ENCODE measurements around the gene SERPING1. TPM values are rescaled to one million over a fixed set of nuclear protein-coding genes. Genes with fewer than 3 reads are reported as not detected.

Gene SERPING1
- total and polyA plus RNA-seq, 4 donors, result 473 to 1,015 (median 795) TPM

DNA sequence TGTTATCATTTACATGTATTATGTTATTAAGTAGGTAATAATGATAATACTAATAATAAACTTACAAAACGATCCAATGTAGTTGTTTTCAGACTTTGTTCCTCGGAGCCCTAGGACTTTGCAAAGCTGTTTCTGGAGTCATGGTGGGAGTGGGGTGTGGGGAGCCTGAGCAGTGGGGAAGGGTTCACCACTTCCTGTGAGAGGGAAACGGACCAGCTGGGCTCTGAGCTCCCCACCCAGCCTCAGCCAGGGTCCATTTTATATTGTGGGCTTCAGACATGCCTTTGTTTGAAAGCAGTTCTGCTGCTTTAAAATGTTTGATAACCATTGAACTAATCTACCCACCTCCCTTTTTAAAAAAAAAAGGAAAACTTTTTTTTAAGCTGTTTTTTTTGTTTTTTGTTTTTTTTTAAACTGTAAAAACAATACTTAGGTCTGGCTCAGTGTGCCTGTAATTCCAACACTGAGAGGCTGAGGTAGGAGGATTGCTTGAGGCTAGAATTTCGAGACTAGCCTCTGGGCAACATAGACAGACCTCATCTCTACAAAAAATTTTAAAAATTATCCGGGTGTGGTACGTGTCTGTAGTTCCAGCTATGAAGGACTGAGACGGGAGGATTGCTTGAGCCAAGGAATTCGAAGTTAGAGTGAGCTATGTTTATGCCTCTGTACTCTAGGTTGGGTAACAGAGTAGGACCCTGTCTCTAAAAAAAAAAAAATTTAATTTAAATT, 7.0 kb downstream of the SERPING1 start:
- Histone ChIP-seq H3K4me1 (ENCODE audit: control insufficient read depth in 1 of 2, insufficient read depth in 2 of 2, low read length in 2 of 2) (peaks cover 0 to under 1% of the 10 kb centered on the region in 2 donors), H3K27me3 (ENCODE audit: control insufficient read depth in 1 of 2, insufficient read depth in 2 of 2, low read length in 1 of 2) (no peaks in the 10 kb centered on the region), H3K27ac (ENCODE audit: low read depth in 1 of 2, low read length in 2 of 2) (no peak overlapping the region), H3K4me3 (ENCODE audit: low read length in 2 of 2) (no peak overlapping the region), H3K9me3 (ENCODE audit: control insufficient read depth, low read length) (no peaks in the 10 kb centered on the region), H3K36me3 (ENCODE audit: control insufficient read depth in 1 of 2, insufficient read depth in 2 of 2, low read length in 1 of 2) (peaks cover 1 to 5% of the 10 kb centered on the region in 2 donors)
- ATAC-seq (ENCODE audit: low FRiP score), result no peak
- no peak for DNase-seq
- intact Hi-C loops (cut with DNase I), result no loop called here
- 60 to 69% methylated on average over 8 of the region's 8 CpGs for WGBS, 2 donors

DNA sequence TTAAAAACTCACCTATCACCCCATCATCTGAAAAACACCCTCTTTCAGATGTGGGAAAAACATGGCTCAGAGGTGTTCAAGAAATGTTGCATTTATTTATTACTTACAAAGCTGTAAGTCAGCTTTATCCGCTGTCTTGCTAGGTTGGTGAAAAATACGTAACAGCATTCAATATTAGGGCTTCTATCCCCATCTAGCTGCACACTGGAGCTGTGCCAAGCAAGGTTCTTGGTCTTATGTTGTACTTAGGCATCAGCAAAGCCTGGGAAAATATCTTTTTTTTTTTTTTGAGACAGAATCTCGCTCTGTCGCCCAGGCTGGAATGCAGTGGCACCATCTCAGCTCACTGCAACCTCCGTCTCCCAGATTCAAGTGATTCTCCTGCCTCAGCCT, 7.5 kb downstream of the SERPING1 start:
- no peaks in the 10 kb centered on the region for H3K4me1 ChIP-seq (ENCODE audit: control insufficient read depth in 1 of 2, insufficient read depth in 2 of 2, low read length in 2 of 2)
- no peaks in the 10 kb centered on the region for H3K9me3 ChIP-seq (ENCODE audit: control insufficient read depth, low read length)
- no peak for ATAC-seq (ENCODE audit: low FRiP score)
- intact Hi-C loops (cut with DNase I), result no loop called here
- no peaks in the 10 kb centered on the region for H3K27me3 ChIP-seq (ENCODE audit: control insufficient read depth in 1 of 2, insufficient read depth in 2 of 2, low read length in 1 of 2)
- peaks cover 1 to 5% of the 10 kb centered on the region in 2 donors for H3K36me3 ChIP-seq (ENCODE audit: control insufficient read depth in 1 of 2, insufficient read depth in 2 of 2, low read length in 1 of 2)
- no peak overlapping the region for H3K4me3 ChIP-seq (ENCODE audit: low read length in 2 of 2)
- 89 to 91% methylated on average over 5 of the region's 5 CpGs for WGBS, 2 donors
- no peak overlapping the region for H3K27ac ChIP-seq (ENCODE audit: low read depth in 1 of 2, low read length in 2 of 2)
- no peak for DNase-seq

DNA sequence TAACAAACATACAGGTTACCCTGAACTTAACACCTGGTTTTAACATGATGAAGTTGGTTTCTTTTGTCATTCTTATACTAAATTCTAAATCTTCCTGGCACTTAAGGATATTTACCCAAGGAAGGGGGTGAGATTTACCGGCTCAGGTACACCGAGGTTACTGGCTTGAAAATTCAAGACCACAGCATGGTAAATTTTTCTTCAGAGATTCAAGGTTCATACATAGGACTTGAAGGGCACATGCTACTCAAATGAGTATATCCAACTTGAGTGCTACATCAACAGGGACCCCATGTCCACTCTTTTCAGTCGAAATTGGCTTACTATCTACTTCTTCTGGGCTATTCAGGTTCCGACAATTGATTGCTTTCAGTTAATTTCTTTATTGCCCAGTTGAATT, 12.7 kb downstream of the SERPING1 start:
- DNase-seq (no peak), ATAC-seq (ENCODE audit: low FRiP score) (no peak)
- no peak overlapping the region for H3K27ac ChIP-seq (ENCODE audit: low read depth in 1 of 2, low read length in 2 of 2)
- H3K36me3 ChIP-seq (ENCODE audit: control insufficient read depth in 1 of 2, insufficient read depth in 2 of 2, low read length in 1 of 2), result peaks cover 13 to 15% of the 10 kb centered on the region in 2 donors
- WGBS, 2 donors, result 91 to 93% methylated on average over 4 of the region's 4 CpGs
- H3K27me3 ChIP-seq (ENCODE audit: control insufficient read depth in 1 of 2, insufficient read depth in 2 of 2, low read length in 1 of 2), result no peaks in the 10 kb centered on the region
- H3K4me1 ChIP-seq (ENCODE audit: control insufficient read depth in 1 of 2, insufficient read depth in 2 of 2, low read length in 2 of 2), result no peaks in the 10 kb centered on the region
- H3K9me3 ChIP-seq (ENCODE audit: control insufficient read depth, low read length), result no peaks in the 10 kb centered on the region
- intact Hi-C loops (cut with DNase I), result no loop called here
- H3K4me3 ChIP-seq (ENCODE audit: low read length in 2 of 2), result no peak overlapping the region

DNA sequence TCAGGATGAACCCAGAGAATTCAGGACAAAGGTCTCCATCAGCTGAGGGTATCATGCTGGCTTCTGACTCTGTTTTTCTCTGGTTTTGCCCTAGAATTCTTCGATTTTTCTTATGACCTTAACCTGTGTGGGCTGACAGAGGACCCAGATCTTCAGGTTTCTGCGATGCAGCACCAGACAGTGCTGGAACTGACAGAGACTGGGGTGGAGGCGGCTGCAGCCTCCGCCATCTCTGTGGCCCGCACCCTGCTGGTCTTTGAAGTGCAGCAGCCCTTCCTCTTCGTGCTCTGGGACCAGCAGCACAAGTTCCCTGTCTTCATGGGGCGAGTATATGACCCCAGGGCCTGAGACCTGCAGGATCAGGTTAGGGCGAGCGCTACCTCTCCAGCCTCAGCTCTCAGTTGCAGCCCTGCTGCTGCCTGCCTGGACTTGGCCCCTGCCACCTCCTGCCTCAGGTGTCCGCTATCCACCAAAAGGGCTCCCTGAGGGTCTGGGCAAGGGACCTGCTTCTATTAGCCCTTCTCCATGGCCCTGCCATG, 16.8 kb downstream of the SERPING1 start:
- Histone ChIP-seq H3K36me3 (ENCODE audit: control insufficient read depth in 1 of 2, insufficient read depth in 2 of 2, low read length in 1 of 2) (peaks cover 8 to 16% of the 10 kb centered on the region in 2 donors), H3K4me1 (ENCODE audit: control insufficient read depth in 1 of 2, insufficient read depth in 2 of 2, low read length in 2 of 2) (no peaks in the 10 kb centered on the region), H3K9me3 (ENCODE audit: control insufficient read depth, low read length) (peaks cover 1% of the 10 kb centered on the region), H3K27ac (ENCODE audit: low read depth in 1 of 2, low read length in 2 of 2) (no peak overlapping the region), H3K4me3 (ENCODE audit: low read length in 2 of 2) (no peak overlapping the region), H3K27me3 (ENCODE audit: control insufficient read depth in 1 of 2, insufficient read depth in 2 of 2, low read length in 1 of 2) (no peaks in the 10 kb centered on the region)
- DNase-seq (no peak), ATAC-seq (ENCODE audit: low FRiP score) (no peak)
- intact Hi-C loops (cut with DNase I), result no loop called here
- WGBS, 2 donors, result 81% methylated on average over 10 of the region's 10 CpGs

DNA sequence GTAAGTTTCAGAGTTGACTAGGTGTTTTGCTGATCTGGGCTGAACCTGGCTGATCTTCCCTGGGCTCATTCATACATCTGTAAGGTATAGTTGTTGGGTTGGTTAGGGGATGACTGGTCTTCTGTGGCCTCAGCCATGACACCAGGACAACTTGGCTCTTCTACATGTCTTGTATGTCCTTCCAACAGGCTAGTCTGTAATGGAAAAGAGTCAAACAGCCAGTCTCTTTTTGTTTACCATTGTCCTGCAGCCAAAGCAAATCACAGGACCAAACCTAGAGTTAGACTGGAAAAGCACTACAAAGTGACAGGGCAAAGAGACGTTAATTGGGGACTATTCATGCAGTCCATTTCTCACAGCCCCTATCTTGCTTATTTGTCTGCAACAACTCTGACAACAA, 17.8 kb downstream of the SERPING1 start:
- no peak overlapping the region for H3K27ac ChIP-seq (ENCODE audit: low read depth in 1 of 2, low read length in 2 of 2)
- DNase-seq, result no peak
- peaks cover 8 to 16% of the 10 kb centered on the region in 2 donors for H3K36me3 ChIP-seq (ENCODE audit: control insufficient read depth in 1 of 2, insufficient read depth in 2 of 2, low read length in 1 of 2)

DNA sequence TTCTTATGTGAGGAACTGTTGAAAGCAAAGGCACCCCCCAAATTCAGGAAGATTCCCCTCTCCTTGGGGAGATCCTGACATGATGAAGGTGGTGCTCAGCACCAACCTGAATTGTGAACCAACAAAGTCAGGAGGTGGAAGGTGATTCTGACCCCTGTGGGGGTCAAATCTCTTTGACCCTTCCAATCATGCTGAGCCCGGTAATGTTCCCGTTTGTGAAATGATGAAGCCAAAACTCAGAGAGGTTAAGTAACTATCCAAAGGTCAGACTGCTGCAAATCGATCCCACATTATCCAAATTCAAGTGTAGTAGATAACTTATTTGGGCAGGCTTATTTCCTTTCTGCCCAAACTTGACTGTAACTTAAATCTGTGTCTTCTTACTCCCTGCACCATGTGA, 19.1 kb downstream of the SERPING1 start:
- Histone ChIP-seq H3K27me3 (ENCODE audit: control insufficient read depth in 1 of 2, insufficient read depth in 2 of 2, low read length in 1 of 2) (no peaks in the 10 kb centered on the region), H3K27ac (ENCODE audit: low read depth in 1 of 2, low read length in 2 of 2) (no peak overlapping the region), H3K36me3 (ENCODE audit: control insufficient read depth in 1 of 2, insufficient read depth in 2 of 2, low read length in 1 of 2) (peaks cover 8 to 13% of the 10 kb centered on the region in 2 donors), H3K4me1 (ENCODE audit: control insufficient read depth in 1 of 2, insufficient read depth in 2 of 2, low read length in 2 of 2) (no peaks in the 10 kb centered on the region), H3K4me3 (ENCODE audit: low read length in 2 of 2) (no peak overlapping the region), H3K9me3 (ENCODE audit: control insufficient read depth, low read length) (peaks cover 1% of the 10 kb centered on the region)
- no peak for DNase-seq
- WGBS, 2 donors, result 48 to 57% methylated on average over 3 of the region's 3 CpGs
- no peak for ATAC-seq (ENCODE audit: low FRiP score)
- intact Hi-C loops (cut with DNase I), result no loop called here

More for the DNA sequence above, 17.8 kb downstream of the SERPING1 start:
- Histone ChIP-seq H3K4me3 (ENCODE audit: low read length in 2 of 2) (no peak overlapping the region), H3K9me3 (ENCODE audit: control insufficient read depth, low read length) (peaks cover 1% of the 10 kb centered on the region), H3K4me1 (ENCODE audit: control insufficient read depth in 1 of 2, insufficient read depth in 2 of 2, low read length in 2 of 2) (no peaks in the 10 kb centered on the region), H3K27me3 (ENCODE audit: control insufficient read depth in 1 of 2, insufficient read depth in 2 of 2, low read length in 1 of 2) (no peaks in the 10 kb centered on the region)
- 14 to 21% methylated on average over 1 of the region's 1 CpG for WGBS, 2 donors
- no peak for ATAC-seq (ENCODE audit: low FRiP score)
- intact Hi-C loops (cut with DNase I), result no loop called here

DNA sequence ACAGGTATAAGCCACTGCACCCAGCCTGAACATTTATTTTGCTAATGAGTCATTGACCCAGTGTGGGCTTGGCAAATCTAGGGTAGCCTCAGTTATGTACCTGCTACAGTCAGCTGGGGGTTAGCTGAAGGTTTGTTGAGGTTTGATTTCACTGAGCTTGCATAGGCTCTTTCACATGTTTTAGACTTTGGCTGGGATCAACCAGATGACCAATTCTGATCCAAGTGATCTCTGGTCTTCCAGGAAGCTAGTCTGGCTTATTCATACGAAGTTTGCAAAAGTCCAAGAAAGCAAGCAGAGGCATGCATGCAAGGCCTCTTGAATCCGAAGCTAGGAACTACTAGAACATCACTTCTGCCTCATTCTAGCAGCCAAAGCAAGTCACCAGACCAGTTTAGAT, 21.0 kb downstream of the SERPING1 start:
- intact Hi-C loops (cut with DNase I), result no loop called here
- ATAC-seq (ENCODE audit: low FRiP score) (no peak), DNase-seq (no peak)
- H3K27me3 ChIP-seq (ENCODE audit: control insufficient read depth in 1 of 2, insufficient read depth in 2 of 2, low read length in 1 of 2), result no peaks in the 10 kb centered on the region
- H3K4me1 ChIP-seq (ENCODE audit: control insufficient read depth in 1 of 2, insufficient read depth in 2 of 2, low read length in 2 of 2), result no peaks in the 10 kb centered on the region
- WGBS, 2 donors, result 81 to 86% methylated on average over 2 of the region's 2 CpGs
- no peak overlapping the region for H3K27ac ChIP-seq (ENCODE audit: low read depth in 1 of 2, low read length in 2 of 2)
- no peak overlapping the region for H3K4me3 ChIP-seq (ENCODE audit: low read length in 2 of 2)
- H3K36me3 ChIP-seq (ENCODE audit: control insufficient read depth in 1 of 2, insufficient read depth in 2 of 2, low read length in 1 of 2), result peaks cover 0 to 8% of the 10 kb centered on the region in 2 donors
- H3K9me3 ChIP-seq (ENCODE audit: control insufficient read depth, low read length), result peaks cover 1% of the 10 kb centered on the region

DNA sequence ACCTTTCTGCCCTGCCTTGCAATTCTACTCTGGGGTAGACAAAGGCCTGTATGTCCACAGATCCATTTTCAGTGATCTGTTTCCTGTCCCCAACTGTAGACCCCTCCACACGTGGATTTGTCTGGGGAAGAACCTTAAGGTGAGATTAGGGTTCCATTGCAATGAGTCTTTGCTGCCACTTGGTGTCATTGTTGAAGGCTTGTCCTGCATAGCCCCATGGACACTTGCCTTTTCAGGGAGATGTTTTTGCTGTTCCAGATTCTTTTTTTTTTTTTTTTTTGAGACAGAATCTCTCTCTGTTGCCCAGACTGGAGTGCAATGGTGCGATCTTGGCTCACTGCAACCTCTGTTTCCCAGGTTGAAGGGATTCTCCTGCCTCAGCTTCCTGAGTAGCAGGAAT, 21.8 kb downstream of the SERPING1 start:
- 96 to 98% methylated on average over 2 of the region's 2 CpGs for WGBS, 2 donors

DNA sequence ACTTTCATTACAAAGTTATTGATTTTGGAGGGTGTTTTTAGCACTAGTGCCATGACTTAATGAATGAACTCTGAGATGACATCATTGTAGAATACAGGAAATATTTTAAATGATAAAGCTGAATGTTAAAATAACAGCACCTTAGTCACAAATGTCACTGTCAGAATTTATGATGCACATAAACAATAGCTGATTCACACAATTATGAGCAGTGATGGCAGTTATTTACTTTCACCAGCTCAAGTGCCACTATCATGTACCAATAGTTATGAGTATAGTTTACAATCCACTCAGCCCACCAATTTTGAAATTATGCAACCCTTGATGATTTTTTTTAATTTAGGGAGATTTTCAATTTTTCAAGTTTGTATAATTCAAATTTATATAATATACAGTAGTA, 23.0 kb downstream of the SERPING1 start:
- H3K9me3 ChIP-seq (ENCODE audit: control insufficient read depth, low read length), result peaks cover 1% of the 10 kb centered on the region
- no peaks in the 10 kb centered on the region for H3K27me3 ChIP-seq (ENCODE audit: control insufficient read depth in 1 of 2, insufficient read depth in 2 of 2, low read length in 1 of 2)
- intact Hi-C loops (cut with DNase I), result no loop called here
- H3K4me3 ChIP-seq (ENCODE audit: low read length in 2 of 2), result no peak overlapping the region
- no peaks in the 10 kb centered on the region for H3K4me1 ChIP-seq (ENCODE audit: control insufficient read depth in 1 of 2, insufficient read depth in 2 of 2, low read length in 2 of 2)
- ATAC-seq (ENCODE audit: low FRiP score) (no peak), DNase-seq (no peak)
- H3K27ac ChIP-seq (ENCODE audit: low read depth in 1 of 2, low read length in 2 of 2), result no peak overlapping the region
- H3K36me3 ChIP-seq (ENCODE audit: control insufficient read depth in 1 of 2, insufficient read depth in 2 of 2, low read length in 1 of 2), result peaks cover 0 to 2% of the 10 kb centered on the region in 2 donors

More for the DNA sequence above, 21.8 kb downstream of the SERPING1 start:
- Histone ChIP-seq H3K4me3 (ENCODE audit: low read length in 2 of 2) (no peak overlapping the region), H3K27me3 (ENCODE audit: control insufficient read depth in 1 of 2, insufficient read depth in 2 of 2, low read length in 1 of 2) (no peaks in the 10 kb centered on the region), H3K27ac (ENCODE audit: low read depth in 1 of 2, low read length in 2 of 2) (no peak overlapping the region), H3K9me3 (ENCODE audit: control insufficient read depth, low read length) (peaks cover 1% of the 10 kb centered on the region), H3K4me1 (ENCODE audit: control insufficient read depth in 1 of 2, insufficient read depth in 2 of 2, low read length in 2 of 2) (no peaks in the 10 kb centered on the region), H3K36me3 (ENCODE audit: control insufficient read depth in 1 of 2, insufficient read depth in 2 of 2, low read length in 1 of 2) (peaks cover 0 to 4% of the 10 kb centered on the region in 2 donors)
- no peak for ATAC-seq (ENCODE audit: low FRiP score)
- DNase-seq, result no peak
- intact Hi-C loops (cut with DNase I), result no loop called here

All from aorta (tissue), 5 donors.